K562 (cell line): Measurements from ENCODE around the gene SMIM3. TPM values are rescaled to one million over a fixed set of nuclear protein-coding genes. Genes with fewer than 3 reads are reported as not detected.

Experiments
- CCNT2 ChIP-seq: IDR thresholded peaks from 2 replicates; pipeline ENCODE4 v1.6.1; 2011; ENCODE audit warnings: borderline replicate concordance, low read depth, mild to moderate bottlenecking, moderate library complexity, mixed read lengths, low read length; ENCODE audit not compliant: insufficient read length; ENCODE audit errors: extremely low read depth
- CUX1 ChIP-seq: fragments of 200-800 bp; sonication (Bioruptor generic); IDR thresholded peaks from 2 replicates; pipeline ENCODE4 v1.6.1; 2016; ENCODE audit warnings: missing genetic modification characterization, missing compliant biosample characterization
- JUNB ChIP-seq: fragments of 450-650 bp; formaldehyde crosslinking; conservative IDR thresholded peaks from 2 replicates; pipeline ENCODE4 v1.4.0; 2020; ENCODE audit warnings: mild to moderate bottlenecking
- MECOM ChIP-seq: fragments of 250-450 bp; sonication (Bioruptor Pico); IDR thresholded peaks from 2 replicates; pipeline ENCODE4 v1.8.0; 2022; ENCODE audit warnings: inconsistent platforms
- PYGO2 ChIP-seq: fragments of 450-650 bp; IDR thresholded peaks from 2 replicates; pipeline ENCODE4 v1.6.1; 2016; ENCODE audit warnings: mild to moderate bottlenecking, missing genetic modification characterization, moderate library complexity, missing compliant biosample characterization
- RNF219 ChIP-seq: fragments of 250-450 bp; sonication (Bioruptor Pico); IDR thresholded peaks from 2 replicates; pipeline ENCODE4 v1.5.0; 2022; ENCODE audit warnings: mild to moderate bottlenecking
- RREB1 ChIP-seq: fragments of 250-450 bp; sonication (Bioruptor Pico); IDR thresholded peaks from 2 replicates; pipeline ENCODE4 v1.4.0; 2020
- TBL1XR1 ChIP-seq, 2 experiments: IDR thresholded peaks; 2 replicates each; pipeline ENCODE4 v1.6.1; 2012; ENCODE audit warnings: improper control_type of control experiment in 2 of 2, low read length in 2 of 2, mild to moderate bottlenecking in 1 of 2
- ZBTB9 ChIP-seq: fragments of 450-650 bp; formaldehyde crosslinking; IDR thresholded peaks from 2 replicates; pipeline ENCODE4 v1.4.0; 2020; ENCODE audit warnings: mild to moderate bottlenecking, moderate library complexity
- ZNF3 ChIP-seq: fragments of 250-450 bp; sonication (Bioruptor Pico); IDR thresholded peaks from 2 replicates; pipeline ENCODE4 v1.5.0; 2021; ENCODE audit warnings: mild to moderate bottlenecking, moderate library complexity
- ZNF449 ChIP-seq: fragments of 250-450 bp; sonication (Bioruptor Pico); IDR thresholded peaks from 2 replicates; pipeline ENCODE4 v1.8.0; 2022; ENCODE audit warnings: moderate library complexity, mild to moderate bottlenecking, inconsistent platforms
- polyA plus RNA-seq, 8 experiments: library from polyadenylated mRNA; depleted of rRNA in 4 of 8; stranded (reverse) in 5 of 8; unstranded in 3 of 8; fragments of >200 nt; fragmentation: Nextera tagmentation in 2 of 8; fragmentation: Illumina TruSeq in 1 of 8; extraction: Ambion mirVana in 2 of 8; extraction: Trizol in 1 of 8; gene quantifications; 2 replicates each; pipeline versions ENCODE4 v1.2.1 to v1.2.3, GENCODE V29; 2011 to 2014; ENCODE audit warnings: inconsistent platforms in 1 of 8, missing spikeins in 1 of 8
- total RNA-seq, 7 experiments: library from RNA; depleted of rRNA in 6 of 7; stranded (reverse); fragments of >200 nt in 6 of 7; fragmentation: Illumina TruSeq in 2 of 7; extraction: Trizol in 2 of 7; gene quantifications; 2 replicates each; pipeline versions ENCODE4 v1.2.1 to v1.2.3, GENCODE V29; 2011 to 2021; ENCODE audit warnings: low replicate concordance in 1 of 7

Gene SMIM3
- total and polyA plus RNA-seq, 9 of the 15 experiments (the other 6 are each of a cell fraction or from before 2014, with no cell fraction given): 4.1 to 27.7 (median 13.6) TPM

- TF ChIP-seq CUX1 (CRISPR knock-in tag) (no peak), RNF219 (CRISPR knock-in tag) (no peak), MECOM (CRISPR knock-in tag) (no peak), ZNF3 (CRISPR knock-in tag) (no peak), PYGO2 (0 out of 2 replicates have a peak, but pooled peaks have one; percentile 11), TBL1XR1 (IDR thresholded peaks at IDR 0.05; ENCODE audit: low read length in 2 of 2) (peak in 1 of 2 experiments; percentile 93; a peak in 2 of 4 replicates), JUNB (CRISPR knock-in tag) (no peak), ZNF449 (0 out of 2 replicates have a peak, but pooled peaks have one; percentile 63), CCNT2 (peak; percentile 64), ZBTB9 (peak; percentile 52; the same call in 1 of the 2 replicates), RREB1 (CRISPR knock-in tag) (0 out of 2 replicates have a peak, but pooled peaks have one; percentile 23)
Observed at GRCh38 chr5:150774145-150774544, 4.4 kb upstream of the SMIM3 start (continued).
